Keratinocyte (primary cell): ENCODE data around the gene OR6A2. TPM values are rescaled to one million over a fixed set of nuclear protein-coding genes. Genes with fewer than 3 reads are reported as not detected.

Source experiments
- DNase-seq: peaks from one replicate; pipeline ENCODE4 v3.0.0-alpha.2; 2011; ENCODE audit warnings: low read depth, missing footprints, low spot score
- FAIRE-seq: peaks from 2 replicates; lab custom pipeline; 2011; peaks lifted over from hg19 to GRCh38; lab: Jason Lieb, UNC
- H2AFZ ChIP-seq: 2 replicates; pipeline ENCODE4 v1.6.0; 2012; ENCODE audit warnings: low read length, control low read depth, inconsistent platforms; ENCODE audit not compliant: control insufficient read depth
- H3K27ac ChIP-seq: 2 replicates; pipeline ENCODE4 v1.5.1; 2011; ENCODE audit warnings: low read length; ENCODE audit not compliant: control insufficient read depth, insufficient read depth
- H3K27me3 ChIP-seq: 3 replicates; pipeline ENCODE4 v1.6.0; 2011; ENCODE audit warnings: low read length; ENCODE audit not compliant: control insufficient read depth, insufficient read depth; ENCODE audit errors: extremely low read depth
- H3K36me3 ChIP-seq, 2 experiments: 2 replicates in 1 of 2; 3 replicates in 1 of 2; pipeline ENCODE4 v1.5.1; 2011; ENCODE audit warnings: low read length in 2 of 2, mild to moderate bottlenecking in 1 of 2; ENCODE audit not compliant: control insufficient read depth in 2 of 2, insufficient read depth in 2 of 2; ENCODE audit errors: extremely low read depth in 1 of 2
- H3K4me1 ChIP-seq: 3 replicates; pipeline ENCODE4 v1.5.1; 2011; ENCODE audit warnings: low read length; ENCODE audit not compliant: control insufficient read depth, insufficient read depth; ENCODE audit errors: extremely low read depth
- H3K4me2 ChIP-seq: 3 replicates; pipeline ENCODE4 v1.6.0; 2011; ENCODE audit warnings: low read depth, low read length; ENCODE audit not compliant: control insufficient read depth, insufficient read depth; ENCODE audit errors: extremely low read depth
- H3K4me3 ChIP-seq, 3 experiments: fragments of 200-600 bp in 1 of 3; sonication (generic) in 1 of 3; 2 replicates in 2 of 3; 3 replicates in 1 of 3; pipeline ENCODE4 v1.5.1; 2011 to 2016; ENCODE audit warnings: low read length in 3 of 3, mild to moderate bottlenecking in 3 of 3, control low read depth in 2 of 3, inconsistent platforms in 1 of 3, low read depth in 1 of 3, mixed read lengths in 1 of 3, mixed run types in 1 of 3, moderate library complexity in 1 of 3; ENCODE audit not compliant: control insufficient read depth in 2 of 3, insufficient read depth in 2 of 3; ENCODE audit errors: extremely low read depth in 1 of 3
- H3K79me2 ChIP-seq: 2 replicates; pipeline ENCODE4 v1.6.0; 2012; ENCODE audit warnings: low read length; ENCODE audit not compliant: control insufficient read depth, insufficient read depth
- H3K9ac ChIP-seq: 3 replicates; pipeline ENCODE4 v1.6.0; 2011; ENCODE audit warnings: low read length; ENCODE audit not compliant: control insufficient read depth, insufficient read depth; ENCODE audit errors: extremely low read depth
- H3K9me1 ChIP-seq: 3 replicates; pipeline ENCODE4 v1.6.0; 2011; ENCODE audit warnings: low read length; ENCODE audit not compliant: control insufficient read depth, insufficient read depth; ENCODE audit errors: extremely low read depth
- H3K9me3 ChIP-seq: 2 replicates; pipeline ENCODE4 v1.5.1; 2012; ENCODE audit warnings: low read depth, low read length; ENCODE audit not compliant: control insufficient read depth
- H4K20me1 ChIP-seq: 3 replicates; pipeline ENCODE4 v1.6.0; 2011; ENCODE audit warnings: low read length; ENCODE audit not compliant: control insufficient read depth, insufficient read depth; ENCODE audit errors: extremely low read depth
- EZH2 ChIP-seq: IDR thresholded peaks from one replicate; pipeline ENCODE4 v1.6.1; 2012; ENCODE audit warnings: inconsistent platforms, mild to moderate bottlenecking, low read length, moderate library complexity
- dilution Hi-C: fragments of 300-500 bp; cut with MboI; formaldehyde crosslinking; loops from one replicate; pipeline ENCODE4 v1.7.0; 2020; ENCODE audit warnings: low sequenced_read_pairs; ENCODE audit not compliant: extremely low pct_ligation_motif_present
- polyA plus RNA-seq, 5 experiments: library from polyadenylated mRNA; depleted of rRNA in 3 of 5; stranded (reverse) in 3 of 5; stranded (forward) in 1 of 5; unstranded in 1 of 5; fragments of >200 nt; gene quantifications; 1 replicate in 1 of 5; 2 replicates in 3 of 5; 3 replicates in 1 of 5; pipeline versions ENCODE4 v1.2.1 to v1.2.3, GENCODE V29; 2011 to 2012; ENCODE audit warnings: missing spikeins in 2 of 5, low read depth in 1 of 5, low replicate concordance in 1 of 5
- TF ChIP-seq, protein P1 (sequence below), 3 experiments: IDR thresholded peaks in 1 of 3; conservative IDR thresholded peaks in 1 of 3; optimal IDR thresholded peaks in 1 of 3; 2 replicates in 2 of 3; 3 replicates in 1 of 3; pipeline versions ENCODE3 to v1.5.1; 2011; ENCODE audit warnings: low read length in 3 of 3, mild to moderate bottlenecking in 3 of 3, moderate library complexity in 2 of 3, control low read depth in 1 of 3, inconsistent platforms in 1 of 3; ENCODE audit not compliant: insufficient read depth in 2 of 3; ENCODE audit errors: extremely low read depth in 1 of 3

The OR6A2 gene
- polyA plus RNA-seq, 1 donor (not counting 4 experiments of a cell fraction or from before 2014, with no cell fraction given) = 0.05 TPM

DNA sequence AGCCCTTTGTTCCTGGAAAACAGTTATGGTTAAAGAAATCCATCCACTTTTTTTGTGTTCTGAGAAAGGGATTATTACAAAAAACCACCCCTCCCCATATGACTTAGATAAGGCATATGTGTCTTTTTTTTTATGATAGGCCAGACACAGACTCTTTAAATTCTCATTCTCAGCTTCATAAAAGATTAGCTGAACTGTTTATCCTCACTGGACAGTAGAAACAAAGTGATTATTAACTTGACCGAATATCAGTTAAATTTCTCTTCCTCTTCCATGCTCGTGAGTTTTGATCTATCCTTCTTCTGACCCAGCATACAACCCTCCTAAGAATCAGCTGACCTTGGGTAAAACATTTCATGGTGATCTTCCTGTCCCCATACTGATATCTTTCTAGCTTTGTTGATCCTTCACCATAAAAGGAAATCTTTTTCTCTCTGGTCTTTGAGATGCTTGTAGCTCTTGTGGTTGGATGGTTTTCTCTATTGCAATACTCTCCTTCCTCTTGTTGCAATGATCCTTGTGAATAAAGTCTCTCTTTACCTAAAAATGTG, 53.9 kb downstream of the OR6A2 start:
- no peak for DNase-seq
- Histone ChIP-seq H2AFZ (no peak overlapping the region), H3K79me2 (no peaks in the 10 kb centered on the region), H3K36me3 (no peaks in the 10 kb centered on the region), H3K4me3 (no peak overlapping the region), H3K9me1 (no peaks in the 10 kb centered on the region), H3K4me1 (no peaks in the 10 kb centered on the region), H3K4me2 (no peak overlapping the region), H3K27ac (no peak overlapping the region), H3K9me3 (no peaks in the 10 kb centered on the region), H3K27me3 (no peaks in the 10 kb centered on the region), H3K9ac (no peak overlapping the region), H4K20me1 (no peaks in the 10 kb centered on the region)
- TF ChIP-seq, protein P1, sequence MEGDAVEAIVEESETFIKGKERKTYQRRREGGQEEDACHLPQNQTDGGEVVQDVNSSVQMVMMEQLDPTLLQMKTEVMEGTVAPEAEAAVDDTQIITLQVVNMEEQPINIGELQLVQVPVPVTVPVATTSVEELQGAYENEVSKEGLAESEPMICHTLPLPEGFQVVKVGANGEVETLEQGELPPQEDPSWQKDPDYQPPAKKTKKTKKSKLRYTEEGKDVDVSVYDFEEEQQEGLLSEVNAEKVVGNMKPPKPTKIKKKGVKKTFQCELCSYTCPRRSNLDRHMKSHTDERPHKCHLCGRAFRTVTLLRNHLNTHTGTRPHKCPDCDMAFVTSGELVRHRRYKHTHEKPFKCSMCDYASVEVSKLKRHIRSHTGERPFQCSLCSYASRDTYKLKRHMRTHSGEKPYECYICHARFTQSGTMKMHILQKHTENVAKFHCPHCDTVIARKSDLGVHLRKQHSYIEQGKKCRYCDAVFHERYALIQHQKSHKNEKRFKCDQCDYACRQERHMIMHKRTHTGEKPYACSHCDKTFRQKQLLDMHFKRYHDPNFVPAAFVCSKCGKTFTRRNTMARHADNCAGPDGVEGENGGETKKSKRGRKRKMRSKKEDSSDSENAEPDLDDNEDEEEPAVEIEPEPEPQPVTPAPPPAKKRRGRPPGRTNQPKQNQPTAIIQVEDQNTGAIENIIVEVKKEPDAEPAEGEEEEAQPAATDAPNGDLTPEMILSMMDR (optimal IDR thresholded peaks at IDR 0.05 in 1 of 3, IDR thresholded peaks at IDR 0.05 in 1 of 3, conservative IDR thresholded peaks at IDR 0.05 in 1 of 3; ENCODE audit: extremely low read depth in 1 of 3, insufficient read depth in 2 of 3, low read length in 3 of 3) = no peak
- no peak for TF ChIP-seq EZH2
- dilution Hi-C loops = no loop called here
- FAIRE-seq = no peak

DNA sequence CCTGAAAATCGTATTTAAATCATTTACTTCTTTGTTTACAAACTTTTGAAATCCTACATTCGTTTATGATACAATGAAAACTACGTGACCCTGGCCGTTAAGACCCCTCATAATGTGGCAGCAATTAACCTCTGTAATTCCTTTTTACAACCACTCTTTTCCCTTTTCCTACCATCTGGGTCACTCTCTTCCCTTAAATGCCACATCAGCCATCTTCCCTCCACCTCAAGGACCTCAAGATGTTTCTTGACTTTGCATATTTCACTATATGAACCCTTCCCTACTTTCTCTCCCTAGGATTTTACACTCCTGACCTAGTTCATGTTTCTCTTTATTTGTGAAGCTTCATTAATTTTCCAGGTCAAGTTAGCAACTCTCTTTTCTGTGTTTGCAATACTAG, 54.5 kb downstream of the OR6A2 start:
- no peak for DNase-seq
- H3K4me3 ChIP-seq = no peak overlapping the region

More for the DNA sequence above, 54.5 kb downstream of the OR6A2 start:
- no peaks in the 10 kb centered on the region for H3K9me3 ChIP-seq
- H3K4me2 ChIP-seq = no peak overlapping the region
- H3K79me2 ChIP-seq = no peaks in the 10 kb centered on the region
- dilution Hi-C loops = no loop called here
- no peaks in the 10 kb centered on the region for H3K4me1 ChIP-seq
- no peak for TF ChIP-seq EZH2
- TF ChIP-seq, protein P1 (optimal IDR thresholded peaks at IDR 0.05 in 1 of 3, IDR thresholded peaks at IDR 0.05 in 1 of 3, conservative IDR thresholded peaks at IDR 0.05 in 1 of 3; ENCODE audit: extremely low read depth in 1 of 3, insufficient read depth in 2 of 3, low read length in 3 of 3) = no peak
- H3K27me3 ChIP-seq = no peaks in the 10 kb centered on the region
- no peaks in the 10 kb centered on the region for H3K36me3 ChIP-seq
- no peak for FAIRE-seq
- no peak overlapping the region for H3K27ac ChIP-seq
- H3K9me1 ChIP-seq = no peaks in the 10 kb centered on the region
- no peak overlapping the region for H2AFZ ChIP-seq
- no peaks in the 10 kb centered on the region for H4K20me1 ChIP-seq
- no peak overlapping the region for H3K9ac ChIP-seq
